Loucy (cell line): Measurements from ENCODE around the gene AKAIN1.

Source experiments
- H2AFZ ChIP-seq: fragments of 200-600 bp; sonication (generic); 2 replicates; pipeline ENCODE4 v1.6.0; 2016; ENCODE audit warnings: antibody characterized with exemption, mild to moderate bottlenecking, low read length, moderate library complexity
- H3F3A ChIP-seq: fragments of 200-600 bp; 2 replicates; pipeline ENCODE4 v1.6.0; 2016; ENCODE audit warnings: antibody characterized with exemption, low read depth, mild to moderate bottlenecking
- H3K27me3 ChIP-seq: fragments of 200-600 bp; sonication (generic); 2 replicates; pipeline ENCODE4 v1.6.1; 2014; ENCODE audit warnings: low read length, mild to moderate bottlenecking; ENCODE audit not compliant: insufficient read depth, poor library complexity, severe bottlenecking
- H3K36me3 ChIP-seq: fragments of 200-600 bp; sonication (generic); 2 replicates; pipeline ENCODE4 v1.6.1; 2016; ENCODE audit warnings: low read length; ENCODE audit not compliant: insufficient read depth
- H3K4me1 ChIP-seq: fragments of 200-600 bp; sonication (generic); 2 replicates; pipeline ENCODE4 v1.5.1; 2014; ENCODE audit warnings: low read length, mild to moderate bottlenecking; ENCODE audit not compliant: insufficient read depth, poor library complexity, severe bottlenecking
- H3K4me2 ChIP-seq: fragments of 200-600 bp; sonication (generic); 2 replicates; pipeline ENCODE4 v1.6.0; 2014; ENCODE audit warnings: antibody characterized with exemption, low read length, low read depth, mild to moderate bottlenecking; ENCODE audit not compliant: poor library complexity, severe bottlenecking
- H3K4me3 ChIP-seq: fragments of 200-600 bp; sonication (generic); 2 replicates; pipeline ENCODE4 v1.5.1; 2014; ENCODE audit warnings: low read length, mild to moderate bottlenecking, mixed read lengths; ENCODE audit not compliant: poor library complexity, severe bottlenecking
- H3K79me2 ChIP-seq: fragments of 200-600 bp; sonication (generic); 2 replicates; pipeline ENCODE4 v1.6.1; 2014; ENCODE audit warnings: low read length; ENCODE audit not compliant: insufficient read depth
- H3K9ac ChIP-seq: fragments of 200-600 bp; sonication (generic); 2 replicates; pipeline ENCODE4 v1.6.0; 2014; ENCODE audit warnings: mild to moderate bottlenecking, low read depth, low read length, moderate library complexity; ENCODE audit not compliant: poor library complexity, severe bottlenecking
- H3K9me2 ChIP-seq: fragments of 200-600 bp; sonication (generic); replicated peaks from 2 replicates; pipeline ENCODE4 v1.6.1; 2016; ENCODE audit warnings: low read depth, low read length, mixed read lengths
- H3K9me3 ChIP-seq: fragments of 200-600 bp; sonication (generic); 2 replicates; pipeline ENCODE4 v1.6.1; 2014; ENCODE audit warnings: mild to moderate bottlenecking, antibody characterized with exemption, low read length, low read depth; ENCODE audit not compliant: insufficient read depth
- H4K20me1 ChIP-seq: fragments of 200-600 bp; sonication (generic); 2 replicates; pipeline ENCODE4 v1.6.0; 2014; ENCODE audit warnings: antibody characterized with exemption, low read length, mild to moderate bottlenecking; ENCODE audit not compliant: insufficient read depth, poor library complexity, severe bottlenecking
- CTCF ChIP-seq: fragments of 200-600 bp; sonication (generic); conservative IDR thresholded peaks from 2 replicates; pipeline ENCODE4 v1.5.1; 2014; ENCODE audit warnings: mild to moderate bottlenecking, antibody characterized with exemption, low read length
- EZH2phosphoT487 ChIP-seq: fragments of 200-600 bp; IDR thresholded peaks from 2 replicates; pipeline ENCODE4 v1.6.1; 2018; ENCODE audit warnings: antibody characterized with exemption, mild to moderate bottlenecking, moderate library complexity, borderline replicate concordance

Gene AKAIN1

GRCh38 chr18:5104246-5104645 is 92.8 kb downstream of the AKAIN1 start:
- H3K9me2 ChIP-seq: no peaks in the 10 kb centered on the region
- no peak overlapping the region for H2AFZ ChIP-seq
- no peaks in the 10 kb centered on the region for H3K9me3 ChIP-seq
- H3K79me2 ChIP-seq: no peaks in the 10 kb centered on the region
- H3K36me3 ChIP-seq: no peaks in the 10 kb centered on the region
- no peak for TF ChIP-seq CTCF
- no peak for TF ChIP-seq EZH2phosphoT487
- no peaks in the 10 kb centered on the region for H3K27me3 ChIP-seq
- H3F3A ChIP-seq: no peaks in the 10 kb centered on the region
- no peak overlapping the region for H3K4me3 ChIP-seq
- H3K9ac ChIP-seq: no peak overlapping the region
- no peaks in the 10 kb centered on the region for H3K4me1 ChIP-seq
- H3K4me2 ChIP-seq: no peak overlapping the region
- no peaks in the 10 kb centered on the region for H4K20me1 ChIP-seq

GRCh38 chr18:5103693-5104092 is 93.4 kb downstream of the AKAIN1 start:
- Histone ChIP-seq H3K4me1 (no peaks in the 10 kb centered on the region), H3K9me2 (no peaks in the 10 kb centered on the region), H3K4me3 (no peak overlapping the region), H4K20me1 (no peaks in the 10 kb centered on the region), H3K4me2 (no peak overlapping the region), H3K9ac (no peak overlapping the region), H2AFZ (no peak overlapping the region), H3K27me3 (no peaks in the 10 kb centered on the region), H3F3A (no peaks in the 10 kb centered on the region), H3K9me3 (no peaks in the 10 kb centered on the region), H3K36me3 (no peaks in the 10 kb centered on the region), H3K79me2 (no peaks in the 10 kb centered on the region)
- TF ChIP-seq EZH2phosphoT487: no peak

GRCh38 chr18:5103286-5103685 is 93.8 kb downstream of the AKAIN1 start:
- no peak for TF ChIP-seq EZH2phosphoT487
- no peak for TF ChIP-seq CTCF
- Histone ChIP-seq H3K9me2 (no peaks in the 10 kb centered on the region), H3K27me3 (no peaks in the 10 kb centered on the region), H2AFZ (no peak overlapping the region), H4K20me1 (no peaks in the 10 kb centered on the region), H3K9me3 (no peaks in the 10 kb centered on the region), H3F3A (no peaks in the 10 kb centered on the region), H3K9ac (no peak overlapping the region), H3K36me3 (no peaks in the 10 kb centered on the region), H3K4me1 (no peaks in the 10 kb centered on the region), H3K4me2 (no peak overlapping the region), H3K79me2 (no peaks in the 10 kb centered on the region), H3K4me3 (no peak overlapping the region)

GRCh38 chr18:5097116-5097703 is 99.8 kb downstream of the AKAIN1 start:
- Histone ChIP-seq H3K9ac (no peak overlapping the region), H3F3A (no peaks in the 10 kb centered on the region), H3K36me3 (no peaks in the 10 kb centered on the region), H2AFZ (no peak overlapping the region), H3K79me2 (no peaks in the 10 kb centered on the region), H3K4me2 (no peak overlapping the region), H3K27me3 (no peaks in the 10 kb centered on the region), H3K4me3 (no peak overlapping the region), H3K4me1 (no peaks in the 10 kb centered on the region), H4K20me1 (no peaks in the 10 kb centered on the region), H3K9me2 (no peaks in the 10 kb centered on the region), H3K9me3 (no peaks in the 10 kb centered on the region)
- TF ChIP-seq EZH2phosphoT487 (no peak), CTCF (no peak)
